GM12878 (cell line): Measurements from ENCODE around the gene CSAD. TPM values are rescaled to one million over a fixed set of nuclear protein-coding genes. Genes with fewer than 3 reads are reported as not detected.

Experiments used
- ATAC-seq: fragments of 200-7000 bp; cut with Tn5 transposase; 3 replicates; pipeline ENCODE4 v1.9.1; 2020; ENCODE audit warnings: mild to moderate bottlenecking, moderate library complexity
- BruUV-seq: library from RNA; stranded (reverse); fragments of 400-500 nt; replicated peaks from 2 replicates; lab custom pipeline; 2021; lab: Mats Ljungman, UMichigan
- CTCF ChIA-PET: fragments of 300-600 bp; sonication (Branson Sonifier 250); formaldehyde crosslinking; extraction: SDS; loops from one replicate; lab custom pipeline; 2021; ENCODE audit warnings: inconsistent platforms; lab: Yijun Ruan, JAX
- POLR2A ChIA-PET: fragments of 350-600 bp; formaldehyde crosslinking; extraction: SDS; loops from one replicate; lab custom pipeline; 2021; ENCODE audit warnings: inconsistent platforms; lab: Charles Lee
- RAD21 ChIA-PET: fragments of 300-600 bp; sonication (Branson Sonifier 250); formaldehyde crosslinking; loops from one replicate; lab custom pipeline; 2023; ENCODE audit warnings: antibody characterized with exemption; ENCODE audit not compliant: unreplicated experiment; lab: Charles Lee
- SMC1A ChIA-PET: fragments of 300-600 bp; sonication (Branson Sonifier 250); formaldehyde crosslinking; loops from one replicate; lab custom pipeline; 2023; ENCODE audit not compliant: unreplicated experiment, uncharacterized antibody; lab: Charles Lee
- DNase-seq: peaks from one replicate; pipeline ENCODE4 v3.0.0-alpha.2; 2011; ENCODE audit warnings: low read depth, low spot score
- FAIRE-seq: peaks from 3 replicates; lab custom pipeline; 2011; peaks lifted over from hg19 to GRCh38; lab: Jason Lieb, UNC
- H2AFZ ChIP-seq: 2 replicates; pipeline ENCODE4 v1.6.0; 2011; ENCODE audit warnings: low read depth, low read length, control low read depth; ENCODE audit not compliant: control insufficient read depth
- H3K27ac ChIP-seq: 2 replicates; pipeline ENCODE4 v1.5.1; 2011; ENCODE audit warnings: control low read depth; ENCODE audit not compliant: control insufficient read depth, insufficient read depth
- H3K27me3 ChIP-seq, 2 experiments: replicated peaks in 1 of 2; 2 replicates each; pipeline versions ENCODE4 v1.6.0 to v1.6.1; 2011; ENCODE audit warnings: low read length in 1 of 2; ENCODE audit not compliant: control insufficient read depth in 2 of 2, insufficient read depth in 2 of 2
- H3K36me3 ChIP-seq, 2 experiments: 2 replicates each; pipeline ENCODE4 v1.5.1; 2011; ENCODE audit warnings: low read length in 1 of 2; ENCODE audit not compliant: control insufficient read depth in 2 of 2, insufficient read depth in 2 of 2
- H3K4me1 ChIP-seq: 2 replicates; pipeline ENCODE4 v1.6.1; 2011; ENCODE audit warnings: mild to moderate bottlenecking, low read length, moderate library complexity, mixed read lengths; ENCODE audit not compliant: control insufficient read depth, insufficient read depth
- H3K4me2 ChIP-seq: 2 replicates; pipeline ENCODE4 v1.6.0; 2011; ENCODE audit warnings: control low read depth; ENCODE audit not compliant: control insufficient read depth, insufficient read depth
- H3K4me3 ChIP-seq: fragments of 200-600 bp; sonication (generic); 2 replicates; pipeline ENCODE4 v1.5.1; 2016
- H3K79me2 ChIP-seq: 2 replicates; pipeline ENCODE4 v1.6.0; 2011; ENCODE audit warnings: low read length; ENCODE audit not compliant: control insufficient read depth, insufficient read depth
- H3K9ac ChIP-seq: 2 replicates; pipeline ENCODE4 v1.8.0; 2011; ENCODE audit warnings: low read length, control low read depth, mixed read lengths; ENCODE audit not compliant: control insufficient read depth, insufficient read depth
- H3K9me3 ChIP-seq: replicated peaks from 3 replicates; pipeline ENCODE4 v1.5.1; 2011; ENCODE audit warnings: mild to moderate bottlenecking, low read length; ENCODE audit not compliant: control insufficient read depth, insufficient read depth
- H4K20me1 ChIP-seq: 2 replicates; pipeline ENCODE4 v1.6.0; 2011; ENCODE audit not compliant: control insufficient read depth, insufficient read depth
- EED ChIP-seq: sonication (generic); IDR thresholded peaks from 2 replicates; pipeline ENCODE4 v1.6.1; 2016; ENCODE audit warnings: antibody characterized with exemption, low read depth
- IRF3 ChIP-seq: fragments of 450-650 bp; IDR thresholded peaks from 2 replicates; pipeline ENCODE4 v1.6.1; 2014; ENCODE audit warnings: mild to moderate bottlenecking
- NFXL1 ChIP-seq: fragments of 450-650 bp; IDR thresholded peaks from 2 replicates; pipeline ENCODE4 v1.6.1; 2017; ENCODE audit warnings: antibody characterized with exemption, mild to moderate bottlenecking, borderline replicate concordance
- SMC3 ChIP-seq: IDR thresholded peaks from 2 replicates; pipeline ENCODE4 v1.6.1; 2011; ENCODE audit warnings: low read length, improper control_type of control experiment, borderline replicate concordance
- SRF ChIP-seq, 2 experiments: IDR thresholded peaks; 2 replicates each; pipeline ENCODE4 v1.6.1; 2011; ENCODE audit warnings: low read depth in 2 of 2, low read length in 2 of 2, mild to moderate bottlenecking in 1 of 2, moderate library complexity in 1 of 2
- whole genome bisulfite sequencing: methylation state at CpG from one replicate; pipeline ENCODE4 v1.1.6; 2016; ENCODE audit warnings: low lambda C conversion rate; ENCODE audit not compliant: insufficient replicate concordance, insufficient coverage; ENCODE audit errors: missing lambda C conversion rate; 5-methylcytosine and 5-hydroxymethylcytosine counted together
- in situ Hi-C: fragments of 300-500 bp; cut with MboI; formaldehyde crosslinking; loops from 9 replicates; pipeline ENCODE4 v1.14.3; 2018; ENCODE audit warnings: mixed read lengths
- intact Hi-C: fragments of 100-400 bp; cut with micrococcal nuclease; formaldehyde crosslinking; loops from one replicate; pipeline ENCODE4 v1.14.2; 2022; ENCODE audit not compliant: unreplicated experiment
- polyA plus RNA-seq, 11 experiments: library from polyadenylated mRNA; depleted of rRNA in 4 of 11; unstranded in 6 of 11; stranded (reverse) in 5 of 11; fragments of >200 nt; fragmentation: Nextera tagmentation in 4 of 11; fragmentation: Illumina TruSeq in 1 of 11; extraction: Ambion mirVana in 4 of 11; extraction: Trizol in 1 of 11; gene quantifications; 1 replicate in 1 of 11; 2 replicates in 10 of 11; pipeline versions ENCODE4 v1.2.1 to v1.2.3, GENCODE V29; 2011 to 2016; ENCODE audit warnings: inconsistent platforms in 2 of 11, missing spikeins in 2 of 11, low read depth in 1 of 11
- total RNA-seq, 4 experiments: library from RNA; depleted of rRNA in 3 of 4; stranded (reverse); fragments of >200 nt in 3 of 4; fragmentation: Illumina TruSeq in 1 of 4; extraction: Trizol in 1 of 4; gene quantifications; 2 replicates each; pipeline versions ENCODE4 v1.2.1 to v1.2.3, GENCODE V29; 2013 to 2021
- TF ChIP-seq, protein P1 (sequence below): fragments of 450-650 bp; IDR thresholded peaks from 2 replicates; pipeline ENCODE4 v1.6.1; 2017; ENCODE audit warnings: mild to moderate bottlenecking, low read depth, inconsistent platforms; ENCODE audit not compliant: poor library complexity, severe bottlenecking
- TF ChIP-seq, protein P2 (sequence below): IDR thresholded peaks from 2 replicates; pipeline ENCODE4 v1.6.1; 2012; ENCODE audit warnings: low read depth, low read length, improper control_type of control experiment
- TF ChIP-seq, protein P3 (sequence below), 3 experiments: IDR thresholded peaks in 2 of 3; conservative IDR thresholded peaks in 1 of 3; 2 replicates each; pipeline ENCODE4 v1.5.1; 2011; ENCODE audit warnings: low read depth in 3 of 3, low read length in 3 of 3, mild to moderate bottlenecking in 3 of 3, control low read depth in 2 of 3, moderate library complexity in 2 of 3, inconsistent platforms in 1 of 3, mixed read lengths in 1 of 3; ENCODE audit not compliant: control insufficient read depth in 2 of 3, insufficient read depth in 1 of 3; ENCODE audit errors: extremely low read depth in 1 of 3

The CSAD gene
- total and polyA plus RNA-seq, 10 of the 15 experiments (the other 5 are each of a cell fraction or from before 2014, with no cell fraction given), result 1.1 to 20.4 (median 6.2) TPM

DNA sequence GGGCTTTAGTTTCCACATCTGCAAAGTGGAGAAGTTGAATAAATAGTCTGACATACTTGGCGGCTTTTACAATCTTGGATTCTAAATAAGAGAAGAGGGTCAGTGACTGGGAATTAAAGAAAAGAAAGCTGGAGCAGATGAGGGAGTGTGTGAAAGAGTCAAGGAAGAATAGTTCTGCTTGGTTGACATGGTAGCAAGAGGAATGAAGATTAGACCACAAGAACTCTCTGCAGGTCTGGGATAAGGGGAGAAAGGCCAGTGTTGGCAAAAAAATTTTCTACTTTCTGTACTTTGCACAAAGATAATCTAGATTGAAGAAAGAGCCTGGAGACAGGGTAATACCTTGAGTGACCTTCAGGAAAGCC, 20.4 kb upstream of the CSAD start:
- ChIA-PET RAD21 (interaction anchor here (0.6 to 4.8 kb wide), 13 partner anchors 9 to 67 kb away, joined by 3 to 26 read pairs (median 5); partner anchors contain the start of genes CSAD, ESPL1 and ZNF740), POLR2A (interaction anchor here (0.7 to 5.1 kb wide), 11 partner anchors 8 to 132 kb away, joined by 3 to 47 read pairs (median 4); partner anchors contain the start of genes CSAD, ITGB7, PFDN5 and ZNF740)
- H4K20me1 ChIP-seq, result no peaks in the 10 kb centered on the region
- BruUV-seq, result no TSS peak
- intact Hi-C loops, result loop anchor here (2.0 kb wide), 1 partner anchor 20 kb away; the partner anchor contains the start of genes CSAD and ZNF740
- H3K9ac ChIP-seq, result peak overlapping the region; percentile 42
- H3K27ac ChIP-seq, result peak overlapping the region; percentile 69
- DNase-seq (no peak), ATAC-seq (no peak), FAIRE-seq (no peak)
- H3K27me3 ChIP-seq, result no peaks in the 10 kb centered on the region
- H3K79me2 ChIP-seq, result peaks cover 63% of the 10 kb centered on the region
- peak overlapping the region; percentile 90 for H3K4me3 ChIP-seq
- H3K4me1 ChIP-seq, result peaks cover 47% of the 10 kb centered on the region
- H3K9me3 ChIP-seq, result no peaks in the 10 kb centered on the region
- TF ChIP-seq SMC3 (no peak), NFXL1 (no peak), EED (no peak), SRF (IDR thresholded peaks at IDR 0.05; ENCODE audit: low read depth in 2 of 2, low read length in 2 of 2) (no peak), IRF3 (no peak)
- TF ChIP-seq, protein P1, sequence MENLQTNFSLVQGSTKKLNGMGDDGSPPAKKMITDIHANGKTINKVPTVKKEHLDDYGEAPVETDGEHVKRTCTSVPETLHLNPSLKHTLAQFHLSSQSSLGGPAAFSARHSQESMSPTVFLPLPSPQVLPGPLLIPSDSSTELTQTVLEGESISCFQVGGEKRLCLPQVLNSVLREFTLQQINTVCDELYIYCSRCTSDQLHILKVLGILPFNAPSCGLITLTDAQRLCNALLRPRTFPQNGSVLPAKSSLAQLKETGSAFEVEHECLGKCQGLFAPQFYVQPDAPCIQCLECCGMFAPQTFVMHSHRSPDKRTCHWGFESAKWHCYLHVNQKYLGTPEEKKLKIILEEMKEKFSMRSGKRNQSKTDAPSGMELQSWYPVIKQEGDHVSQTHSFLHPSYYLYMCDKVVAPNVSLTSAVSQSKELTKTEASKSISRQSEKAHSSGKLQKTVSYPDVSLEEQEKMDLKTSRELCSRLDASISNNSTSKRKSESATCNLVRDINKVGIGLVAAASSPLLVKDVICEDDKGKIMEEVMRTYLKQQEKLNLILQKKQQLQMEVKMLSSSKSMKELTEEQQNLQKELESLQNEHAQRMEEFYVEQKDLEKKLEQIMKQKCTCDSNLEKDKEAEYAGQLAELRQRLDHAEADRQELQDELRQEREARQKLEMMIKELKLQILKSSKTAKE, result no peak
- TF ChIP-seq, protein P2, sequence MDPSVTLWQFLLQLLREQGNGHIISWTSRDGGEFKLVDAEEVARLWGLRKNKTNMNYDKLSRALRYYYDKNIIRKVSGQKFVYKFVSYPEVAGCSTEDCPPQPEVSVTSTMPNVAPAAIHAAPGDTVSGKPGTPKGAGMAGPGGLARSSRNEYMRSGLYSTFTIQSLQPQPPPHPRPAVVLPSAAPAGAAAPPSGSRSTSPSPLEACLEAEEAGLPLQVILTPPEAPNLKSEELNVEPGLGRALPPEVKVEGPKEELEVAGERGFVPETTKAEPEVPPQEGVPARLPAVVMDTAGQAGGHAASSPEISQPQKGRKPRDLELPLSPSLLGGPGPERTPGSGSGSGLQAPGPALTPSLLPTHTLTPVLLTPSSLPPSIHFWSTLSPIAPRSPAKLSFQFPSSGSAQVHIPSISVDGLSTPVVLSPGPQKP, result 0 out of 2 replicates have a peak, but pooled peaks have one; percentile 17
- TF ChIP-seq, protein P3, sequence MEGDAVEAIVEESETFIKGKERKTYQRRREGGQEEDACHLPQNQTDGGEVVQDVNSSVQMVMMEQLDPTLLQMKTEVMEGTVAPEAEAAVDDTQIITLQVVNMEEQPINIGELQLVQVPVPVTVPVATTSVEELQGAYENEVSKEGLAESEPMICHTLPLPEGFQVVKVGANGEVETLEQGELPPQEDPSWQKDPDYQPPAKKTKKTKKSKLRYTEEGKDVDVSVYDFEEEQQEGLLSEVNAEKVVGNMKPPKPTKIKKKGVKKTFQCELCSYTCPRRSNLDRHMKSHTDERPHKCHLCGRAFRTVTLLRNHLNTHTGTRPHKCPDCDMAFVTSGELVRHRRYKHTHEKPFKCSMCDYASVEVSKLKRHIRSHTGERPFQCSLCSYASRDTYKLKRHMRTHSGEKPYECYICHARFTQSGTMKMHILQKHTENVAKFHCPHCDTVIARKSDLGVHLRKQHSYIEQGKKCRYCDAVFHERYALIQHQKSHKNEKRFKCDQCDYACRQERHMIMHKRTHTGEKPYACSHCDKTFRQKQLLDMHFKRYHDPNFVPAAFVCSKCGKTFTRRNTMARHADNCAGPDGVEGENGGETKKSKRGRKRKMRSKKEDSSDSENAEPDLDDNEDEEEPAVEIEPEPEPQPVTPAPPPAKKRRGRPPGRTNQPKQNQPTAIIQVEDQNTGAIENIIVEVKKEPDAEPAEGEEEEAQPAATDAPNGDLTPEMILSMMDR (IDR thresholded peaks at IDR 0.05 in 2 of 3, conservative IDR thresholded peaks at IDR 0.05 in 1 of 3; ENCODE audit: control insufficient read depth in 2 of 3, extremely low read depth in 1 of 3, insufficient read depth in 1 of 3, low read depth in 3 of 3, low read length in 3 of 3), result no peak
- TF ChIP-seq, all 136 proteins: peak for 1
- H2AFZ ChIP-seq, result no peak overlapping the region
- WGBS, result 4% methylated on average over 1 of the region's 1 CpG
- H3K36me3 ChIP-seq, result peaks cover 17 to 28% of the 10 kb centered on the region in 2 experiments
- ChIA-PET SMC1A (interaction anchor here (0.6 to 6.0 kb wide), 19 partner anchors 9 to 128 kb away, joined by 3 to 29 read pairs (median 4); partner anchors contain the start of genes AAAS, CSAD, ESPL1 and ZNF740), CTCF (interaction anchor here (1.0 to 7.7 kb wide), 17 partner anchors 10 to 136 kb away, joined by 3 to 78 read pairs (median 4); partner anchors contain the start of genes AAAS, ESPL1, ITGB7 and PFDN5)
- in situ Hi-C loops, result no loop called here
- H3K4me2 ChIP-seq, result peak overlapping the region; percentile 84
